GM23248 (cell line): ENCODE measurements around the gene TBCK. TPM values are rescaled to one million over a fixed set of nuclear protein-coding genes. Genes with fewer than 3 reads are reported as not detected.
A peak's percentile ranks its signal among the peaks of the same experiment; 100 is the strongest.

Source experiments
- DNase-seq: peaks from one replicate; pipeline ENCODE4 v3.0.0-alpha.2; 2015
- H2AFZ ChIP-seq: fragments of 200-600 bp; sonication (generic); 2 replicates; pipeline ENCODE4 v1.6.1; 2016; ENCODE audit warnings: antibody characterized with exemption
- H3F3A ChIP-seq: fragments of 200-600 bp; sonication (generic); 2 replicates; pipeline ENCODE4 v1.6.1; 2016; ENCODE audit warnings: mild to moderate bottlenecking, antibody characterized with exemption, mixed run types; ENCODE audit not compliant: insufficient read depth
- H3K27ac ChIP-seq: fragments of 200-600 bp; sonication (generic); 2 replicates; pipeline ENCODE4 v1.5.1; 2016; ENCODE audit warnings: mild to moderate bottlenecking
- H3K27me3 ChIP-seq: fragments of 200-600 bp; sonication (generic); replicated peaks from 2 replicates; pipeline ENCODE4 v1.6.1; 2016; ENCODE audit warnings: mild to moderate bottlenecking; ENCODE audit not compliant: insufficient read depth
- H3K36me3 ChIP-seq: fragments of 200-600 bp; sonication (generic); 2 replicates; pipeline ENCODE4 v1.6.1; 2016; ENCODE audit warnings: low read depth, mild to moderate bottlenecking
- H3K4me1 ChIP-seq: fragments of 200-600 bp; sonication (generic); 2 replicates; pipeline ENCODE4 v1.6.1; 2016; ENCODE audit warnings: mild to moderate bottlenecking; ENCODE audit not compliant: insufficient read depth
- H3K4me2 ChIP-seq: fragments of 200-600 bp; sonication (generic); one replicate; pipeline ENCODE4 v1.6.1; 2016; ENCODE audit warnings: mild to moderate bottlenecking; ENCODE audit not compliant: unreplicated experiment
- H3K4me3 ChIP-seq: fragments of 200-600 bp; sonication (generic); 2 replicates; pipeline ENCODE4 v1.5.1; 2016; ENCODE audit warnings: mild to moderate bottlenecking
- H3K79me2 ChIP-seq: fragments of 200-600 bp; sonication (generic); 2 replicates; pipeline ENCODE4 v1.6.1; 2016; ENCODE audit warnings: mild to moderate bottlenecking; ENCODE audit not compliant: insufficient read depth
- H3K9ac ChIP-seq: fragments of 200-600 bp; sonication (generic); 2 replicates; pipeline ENCODE4 v1.6.1; 2016; ENCODE audit warnings: mild to moderate bottlenecking
- H3K9me2 ChIP-seq: fragments of 200-600 bp; sonication (generic); 2 replicates; pipeline ENCODE4 v1.6.1; 2016; ENCODE audit warnings: mixed run types, mild to moderate bottlenecking, moderate library complexity; ENCODE audit not compliant: insufficient read depth
- H3K9me3 ChIP-seq: fragments of 200-600 bp; sonication (generic); one replicate; pipeline ENCODE4 v1.6.1; 2017; ENCODE audit warnings: low read depth
- H4K20me1 ChIP-seq: fragments of 200-600 bp; sonication (generic); 2 replicates; pipeline ENCODE4 v1.6.0; 2016; ENCODE audit not compliant: insufficient read depth
- EZH2 ChIP-seq: fragments of 200-600 bp; sonication (generic); IDR thresholded peaks from 2 replicates; pipeline ENCODE4 v1.6.1; 2018; ENCODE audit warnings: antibody characterized with exemption, mild to moderate bottlenecking; ENCODE audit not compliant: insufficient read depth, poor library complexity, severe bottlenecking
- EZH2phosphoT487 ChIP-seq: fragments of 200-600 bp; sonication (generic); IDR thresholded peaks from 2 replicates; pipeline ENCODE4 v1.6.1; 2018; ENCODE audit warnings: antibody characterized with exemption, moderate library complexity, mild to moderate bottlenecking, low read depth; ENCODE audit not compliant: insufficient read depth
- WGBS, 2 experiments: methylation state at CpG; one replicate each; pipeline ENCODE4 v1.1.6; 2015 to 2017; ENCODE audit warnings: low lambda C conversion rate in 2 of 2, low coverage in 1 of 2; ENCODE audit errors: missing lambda C conversion rate in 2 of 2; 5-methylcytosine and 5-hydroxymethylcytosine counted together
- in situ Hi-C: fragments of 300-500 bp; cut with MboI; formaldehyde crosslinking; loops from 2 replicates; pipeline ENCODE4 v1.15.0; 2020
- polyA plus RNA-seq: library from polyadenylated mRNA; unstranded; fragments of >200 nt; fragmentation: Nextera tagmentation; extraction: Ambion mirVana; gene quantifications from 2 replicates; pipeline ENCODE4 v1.2.1, GENCODE V29; 2016
- total RNA-seq: library from RNA; depleted of rRNA; stranded (reverse); fragments of >200 nt; shearing (Covaris generic); gene quantifications from 2 replicates; pipeline ENCODE4 v1.2.3, GENCODE V29; 2014

Gene TBCK
- total and polyA plus RNA-seq, 2 experiments from 2014 or later = 35.2 to 45.8 TPM

- in situ Hi-C loops = no loop called here
- no peak overlapping the region for H2AFZ ChIP-seq
- no peaks in the 10 kb centered on the region for H3K27me3 ChIP-seq
- H3K4me3 ChIP-seq = no peak overlapping the region
- TF ChIP-seq EZH2 (no peak), EZH2phosphoT487 (no peak)
- 0 out of 2 replicates have a peak, but pooled peaks cover 29% of the 10 kb centered on the region for H3K79me2 ChIP-seq
- H3K36me3 ChIP-seq = peaks cover 38% of the 10 kb centered on the region; the same call in 1 of the 2 replicates
- WGBS, 2 experiments = 15 to 20% methylated on average over 3 of the region's 3 CpGs
- no peak for DNase-seq
- peaks cover 8% of the 10 kb centered on the region; the same call in 1 of the 2 replicates for H3F3A ChIP-seq
- no peak overlapping the region for H3K27ac ChIP-seq
- H3K9me2 ChIP-seq = no peaks in the 10 kb centered on the region; the same call in 1 of the 2 replicates
- H3K9me3 ChIP-seq = no peaks in the 10 kb centered on the region
- H3K9ac ChIP-seq = no peak overlapping the region
- no peak overlapping the region for H3K4me2 ChIP-seq
- peaks cover 10% of the 10 kb centered on the region for H3K4me1 ChIP-seq
- no peaks in the 10 kb centered on the region for H4K20me1 ChIP-seq
Observed at GRCh38 chr4:106284227-106284626, 31.8 kb downstream of the TBCK start.

GRCh38 chr4:106277140-106277675, 38.8 kb downstream of the TBCK start:
- TF ChIP-seq EZH2phosphoT487 (no peak), EZH2 (no peak)
- WGBS, 2 experiments = 42 to 44% methylated on average over 1 of the region's 1 CpG
- no peak overlapping the region for H2AFZ ChIP-seq
- H3K4me1 ChIP-seq = peaks cover 13% of the 10 kb centered on the region; the same call in 1 of the 2 replicates
- no peaks in the 10 kb centered on the region for H3K27me3 ChIP-seq
- H3K79me2 ChIP-seq = peaks cover 20% of the 10 kb centered on the region
- no peaks in the 10 kb centered on the region for H4K20me1 ChIP-seq
- in situ Hi-C loops = no loop called here
- DNase-seq = peak; percentile 5
- H3K9ac ChIP-seq = no peak overlapping the region
- H3K36me3 ChIP-seq = 0 out of 2 replicates have a peak, but pooled peaks cover 13% of the 10 kb centered on the region
- H3K9me3 ChIP-seq = no peaks in the 10 kb centered on the region
- peaks cover 7% of the 10 kb centered on the region; the same call in 1 of the 2 replicates for H3F3A ChIP-seq
- H3K4me2 ChIP-seq = no peak overlapping the region
- H3K27ac ChIP-seq = no peak overlapping the region
- H3K9me2 ChIP-seq = no peaks in the 10 kb centered on the region; the same call in 1 of the 2 replicates
- H3K4me3 ChIP-seq = no peak overlapping the region

- peak; percentile 13 for DNase-seq
- Histone ChIP-seq H4K20me1 (no peaks in the 10 kb centered on the region), H3K4me2 (no peak overlapping the region), H3K4me3 (no peak overlapping the region), H2AFZ (no peak overlapping the region), H3K9me3 (no peaks in the 10 kb centered on the region), H3F3A (peaks cover 7% of the 10 kb centered on the region; the same call in 1 of the 2 replicates), H3K79me2 (peaks cover 26% of the 10 kb centered on the region), H3K27ac (no peak overlapping the region), H3K4me1 (peaks cover 23% of the 10 kb centered on the region), H3K36me3 (no peaks in the 10 kb centered on the region; the same call in 1 of the 2 replicates), H3K27me3 (no peaks in the 10 kb centered on the region), H3K9me2 (no peaks in the 10 kb centered on the region), H3K9ac (no peak overlapping the region)
- TF ChIP-seq EZH2phosphoT487 = no peak
- no peak for TF ChIP-seq EZH2
- 88 to 93% methylated on average over 2 of the region's 2 CpGs for WGBS, 2 experiments
- in situ Hi-C loops = no loop called here
Observed at GRCh38 chr4:106273831-106274230, 42.2 kb downstream of the TBCK start.

- Histone ChIP-seq H3K9me2 (no peaks in the 10 kb centered on the region), H3K9ac (no peak overlapping the region), H3K79me2 (peaks cover 18% of the 10 kb centered on the region), H3K4me2 (no peak overlapping the region), H2AFZ (no peak overlapping the region), H4K20me1 (no peaks in the 10 kb centered on the region), H3F3A (peaks cover 7% of the 10 kb centered on the region; the same call in 1 of the 2 replicates), H3K9me3 (no peaks in the 10 kb centered on the region), H3K27me3 (no peaks in the 10 kb centered on the region), H3K36me3 (peaks cover 2% of the 10 kb centered on the region; the same call in 1 of the 2 replicates), H3K27ac (no peak overlapping the region), H3K4me1 (peaks cover 20% of the 10 kb centered on the region), H3K4me3 (no peak overlapping the region)
- in situ Hi-C loops = no loop called here
- WGBS, 2 experiments = 60 to 67% methylated on average over 1 of the region's 1 CpG
- TF ChIP-seq EZH2phosphoT487 = no peak
- TF ChIP-seq EZH2 = no peak
- peak; percentile 17 for DNase-seq
Observed at GRCh38 chr4:106270736-106271135, 45.3 kb downstream of the TBCK start.
